H54 (cell line): ENCODE data around the gene KRT15.

ENCODE experiments used
- DNase-seq: peaks from one replicate; pipeline ENCODE4 v3.0.0; 2011; ENCODE audit warnings: low spot score, mixed read lengths; ENCODE audit not compliant: insufficient read length
- FAIRE-seq: peaks from 3 replicates; lab custom pipeline; 2011; peaks lifted over from hg19 to GRCh38; lab: Jason Lieb, UNC
- POLR2A ChIP-seq: IDR thresholded peaks from 2 replicates; pipeline ENCODE4 v1.6.1; 2011; ENCODE audit warnings: low read depth, mild to moderate bottlenecking, low read length

KRT15 gene

DNA sequence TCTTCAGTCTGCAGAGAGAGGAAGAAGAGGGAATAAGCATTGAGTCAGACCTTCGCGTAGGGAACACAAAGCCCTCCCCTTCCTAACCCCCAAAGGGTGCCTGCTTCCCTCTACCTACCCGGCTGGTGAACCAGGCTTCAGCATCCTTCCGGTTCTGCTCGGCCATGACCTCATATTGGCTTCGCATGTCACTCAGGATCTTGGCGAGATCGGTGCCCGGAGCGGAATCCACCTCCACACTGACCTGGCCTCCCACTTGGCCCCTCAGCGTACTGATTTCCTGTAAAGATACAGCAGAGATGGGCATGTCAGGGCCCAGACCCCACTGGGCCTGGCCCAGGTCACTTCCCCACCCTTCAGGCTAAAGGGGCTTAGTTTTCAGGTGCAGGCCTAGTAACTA, 5.6 kb upstream of the KRT15 start:
- no peak for FAIRE-seq
- TF ChIP-seq POLR2A: no peak
- DNase-seq: no peak

- DNase-seq (no peak), FAIRE-seq (no peak)
- no peak for TF ChIP-seq POLR2A
These were observed 5.1 kb upstream of the KRT15 start for GRCh38 chr17:41523787-41524186.

GRCh38 chr17:41523225-41523593, 4.5 kb upstream of the KRT15 start:
- DNase-seq: no peak
- no peak for FAIRE-seq
- TF ChIP-seq POLR2A: no peak

- TF ChIP-seq POLR2A: no peak
- FAIRE-seq (no peak), DNase-seq (no peak)
These were observed 3.9 kb upstream of the KRT15 start for GRCh38 chr17:41522301-41523224.

DNA sequence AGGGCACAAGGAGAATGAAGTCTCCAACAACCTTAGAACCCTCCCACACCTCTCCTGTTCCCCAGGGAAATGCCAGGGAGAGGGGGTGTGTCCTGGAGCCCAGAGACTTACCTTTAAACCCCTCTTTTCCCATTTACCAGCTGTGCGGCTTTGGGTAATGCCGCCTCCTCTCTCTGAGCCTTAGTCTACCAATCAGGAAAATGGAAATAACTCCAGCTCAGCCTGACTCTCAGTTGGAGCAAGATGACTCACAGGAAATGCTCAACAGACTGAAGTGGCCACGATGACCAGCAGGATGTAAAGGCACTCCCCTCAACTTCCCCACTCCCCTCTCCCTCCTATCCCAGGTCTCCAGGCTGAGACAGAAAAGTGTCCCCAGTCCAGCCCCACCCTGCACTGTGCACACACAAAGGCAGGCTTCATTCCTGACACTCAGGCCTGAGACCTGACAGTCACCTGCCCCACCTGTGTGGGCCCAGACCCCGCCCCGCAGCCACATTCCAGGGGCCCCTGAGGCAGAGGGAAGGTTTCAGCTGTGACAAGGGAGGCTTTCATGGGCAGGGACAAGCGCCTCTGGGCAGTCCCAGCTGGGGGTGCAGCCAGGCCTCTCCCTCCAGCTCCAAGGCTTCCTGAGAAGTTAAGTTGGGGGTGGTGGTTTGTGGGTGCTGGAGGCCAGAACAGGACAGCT, 3.0 kb upstream of the KRT15 start:
- FAIRE-seq (no peak), DNase-seq (peak; percentile 88)
- peak; percentile 44; the same call in 1 of the 2 replicates for TF ChIP-seq POLR2A

DNA sequence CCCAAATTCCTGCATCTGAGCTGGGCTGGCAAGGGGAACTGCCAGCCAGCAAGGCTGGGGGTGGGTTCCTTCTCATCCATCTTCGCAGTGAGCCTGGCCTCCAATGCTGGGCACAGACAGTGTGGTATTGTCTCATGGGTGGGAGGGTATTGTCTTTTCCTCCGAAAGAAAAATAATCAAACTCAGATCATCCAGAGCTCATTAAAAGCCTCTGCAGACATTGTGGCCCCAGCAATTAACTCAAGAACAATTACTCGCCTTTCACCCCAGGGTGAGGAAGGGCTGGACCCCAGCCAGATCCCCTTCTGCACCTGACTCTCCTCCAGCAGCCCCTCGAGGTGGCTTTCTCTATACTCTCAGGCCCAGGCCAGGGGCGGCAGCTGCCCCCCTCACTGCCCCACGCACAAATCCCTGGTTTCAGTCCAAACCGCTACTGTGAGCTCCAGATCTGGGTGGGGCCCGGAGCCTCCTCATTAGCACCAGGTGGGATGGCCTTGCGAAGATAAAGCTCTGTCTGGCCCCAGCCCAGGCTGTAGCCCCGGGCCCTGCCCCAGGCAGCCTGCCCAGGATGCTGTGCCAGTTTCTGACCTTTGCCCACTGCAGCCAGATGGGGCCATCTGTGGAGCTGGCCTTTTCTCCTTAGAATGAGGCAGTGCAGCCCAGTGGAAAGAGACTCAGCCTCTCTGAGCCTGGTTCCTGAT, 2.3 kb upstream of the KRT15 start:
- no peak for TF ChIP-seq POLR2A
- DNase-seq: no peak
- no peak for FAIRE-seq

DNA sequence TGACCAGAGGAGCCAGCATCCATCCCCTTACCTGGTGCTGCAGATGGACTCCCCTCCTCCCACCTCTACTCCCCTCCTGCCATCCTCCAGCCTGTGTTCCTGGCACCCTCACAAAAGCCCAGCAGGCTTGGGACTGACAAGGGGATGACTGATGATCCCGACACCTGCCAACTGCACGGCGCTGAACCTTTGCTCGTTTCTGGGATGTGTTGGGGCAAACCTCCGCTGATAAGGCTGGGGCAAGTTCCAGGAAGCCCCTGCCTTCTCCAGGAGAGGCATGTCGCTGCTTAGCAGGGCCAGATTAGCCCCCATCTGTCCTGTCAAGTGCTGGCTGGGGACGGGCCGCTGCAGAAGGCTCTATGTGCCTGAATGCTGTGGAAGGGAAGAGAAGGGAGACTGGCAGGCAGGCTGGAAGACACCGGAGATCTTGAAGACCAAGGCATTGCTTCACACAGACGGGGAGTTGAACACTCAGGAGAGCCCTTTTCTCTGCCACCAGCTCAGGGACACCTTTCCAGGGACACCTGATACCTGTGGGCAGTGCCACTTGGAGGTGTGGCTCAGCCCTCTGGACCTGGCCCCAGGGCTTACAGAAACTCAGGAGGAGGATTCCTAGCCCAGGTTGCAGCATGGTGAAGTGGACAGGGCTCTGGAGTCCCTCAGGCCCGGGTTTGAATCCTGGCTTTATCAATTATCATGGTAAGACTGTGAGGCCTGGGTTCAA, 973 bp upstream of the KRT15 start:
- FAIRE-seq: no peak
- DNase-seq: no peak
- TF ChIP-seq POLR2A: no peak

- DNase-seq (no peak), FAIRE-seq (no peak)
- no peak for TF ChIP-seq POLR2A
These were observed 659 bp downstream of the KRT15 start for GRCh38 chr17:41518031-41518430.

- no peak for FAIRE-seq
- no peak for DNase-seq
- no peak for TF ChIP-seq POLR2A
These were observed 1.8 kb downstream of the KRT15 start for GRCh38 chr17:41516830-41517283.

- FAIRE-seq (no peak), DNase-seq (no peak)
- TF ChIP-seq POLR2A: no peak
These were observed 2.4 kb downstream of the KRT15 start for GRCh38 chr17:41516147-41516829.

- DNase-seq: no peak
- no peak for FAIRE-seq
- no peak for TF ChIP-seq POLR2A
These were observed 5.5 kb downstream of the KRT15 start for GRCh38 chr17:41513168-41513547.

- FAIRE-seq: no peak
- no peak for TF ChIP-seq POLR2A
- no peak for DNase-seq
These were observed 6.0 kb downstream of the KRT15 start for GRCh38 chr17:41512546-41513167.
